HepG2 (cell line): ENCODE data around the gene EVA1C.

ENCODE experiments used
- JUNB ChIP-seq: sonication (generic); formaldehyde crosslinking; IDR thresholded peaks from 2 replicates; pipeline ENCODE4 v1.8.0; 2022; ENCODE audit warnings: missing genetic modification reagents, mild to moderate bottlenecking, borderline replicate concordance
- TFE3 ChIP-seq: IDR thresholded peaks from 2 replicates; pipeline ENCODE4 v1.6.1; 2016
- TIGD3 ChIP-seq: sonication (generic); formaldehyde crosslinking; IDR thresholded peaks from 2 replicates; pipeline ENCODE4 v1.5.1; 2020; ENCODE audit warnings: mild to moderate bottlenecking, missing genetic modification reagents, borderline replicate concordance
- ZC3H13 ChIP-seq: sonication (generic); formaldehyde crosslinking; IDR thresholded peaks from 2 replicates; pipeline ENCODE4 v1.8.1; 2023; ENCODE audit warnings: mild to moderate bottlenecking, missing genetic modification reagents, moderate library complexity

GRCh38 chr21:32382108-32382644 lies 30.3 kb upstream of the EVA1C start:
- no peak for TF ChIP-seq TFE3 (CRISPR knock-in tag)
- no peak for TF ChIP-seq ZC3H13 (CRISPR knock-in tag)
- TF ChIP-seq TIGD3 (CRISPR knock-in tag), result no peak
- no peak for TF ChIP-seq JUNB
